ENCODE data around the gene COL5A1.

The COL5A1 gene

DNA sequence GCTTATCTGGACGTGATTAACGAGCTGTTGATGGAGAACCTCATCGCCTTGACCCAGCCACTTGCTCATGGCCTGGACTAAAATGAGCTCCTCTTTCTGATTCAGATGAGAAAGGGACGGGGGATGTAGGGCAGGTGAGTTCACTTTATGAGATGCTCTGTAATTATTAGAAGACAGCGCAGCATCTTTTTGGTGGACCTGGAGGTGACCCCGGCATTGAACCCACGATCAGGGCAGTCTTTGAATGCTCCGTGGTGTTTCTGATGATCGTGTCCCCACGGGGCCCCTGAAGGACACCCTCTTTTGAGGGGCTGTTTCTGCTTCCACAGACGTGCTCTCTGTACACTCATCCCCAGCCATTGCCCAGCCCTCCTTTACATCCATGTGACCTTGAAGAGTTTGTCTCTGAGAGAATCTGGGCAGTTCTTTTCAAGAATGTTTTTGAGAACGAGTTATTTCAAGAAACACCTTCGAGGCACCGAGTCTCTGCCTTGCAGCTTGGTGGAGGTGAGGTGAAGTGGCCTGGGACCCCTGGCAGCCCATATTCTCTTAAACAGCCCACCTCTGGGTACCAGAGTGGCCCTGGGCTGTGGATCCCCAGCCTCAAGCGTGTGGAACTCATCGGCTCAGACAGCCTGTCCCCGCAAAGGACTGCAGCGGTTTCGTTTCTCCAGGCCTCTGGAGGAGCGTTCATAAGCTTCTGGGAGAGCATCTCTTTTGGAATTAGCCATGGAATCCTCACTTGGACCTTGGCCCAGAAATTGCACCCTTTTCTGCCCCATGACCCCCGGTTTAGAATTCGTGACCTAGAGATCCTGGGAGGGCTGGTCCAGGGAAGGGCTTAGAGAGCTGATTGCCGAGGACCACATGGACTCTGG is 50.3 kb downstream of the COL5A1 start:
- DNase-seq (ENCODE audit: low read depth, low spot score): no peak
- no peak overlapping the region for H3K4me3 ChIP-seq
- H3K36me3 ChIP-seq (ENCODE audit: insufficient read depth, low read length): peaks cover 11% of the 10 kb centered on the region; the same call in 1 of the 2 replicates
- H3K9ac ChIP-seq (ENCODE audit: insufficient read length): no peak overlapping the region
- no peak overlapping the region for H3K27ac ChIP-seq
- TF ChIP-seq FOXP2 (optimal IDR thresholded peaks at IDR 0.05; ENCODE audit: control extremely low read depth, extremely low read length, insufficient read depth): no peak
- TF ChIP-seq EZH2 (IDR thresholded peaks at IDR 0.05): no peak
- TF ChIP-seq POLR2AphosphoS5 (IDR thresholded peaks at IDR 0.05; ENCODE audit: borderline replicate concordance, low read depth, low read length): no peak
- no peaks in the 10 kb centered on the region for H3K9me3 ChIP-seq (ENCODE audit: low read depth, low read length)

DNA sequence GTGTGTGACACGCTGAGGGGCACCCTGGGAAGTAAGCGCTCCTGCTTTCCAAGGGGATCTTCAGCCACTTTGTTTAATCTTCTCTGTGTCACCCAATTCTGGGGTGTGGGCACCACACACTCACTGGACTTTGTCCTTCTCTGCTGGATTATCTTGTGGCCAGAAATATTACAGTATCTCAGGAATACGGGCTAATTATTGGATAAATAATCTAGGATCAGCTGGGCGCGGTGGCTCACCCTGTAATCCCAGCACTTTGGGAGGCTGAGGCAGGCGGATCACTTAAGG is 50.9 kb downstream of the COL5A1 start:
- no peak for DNase-seq (ENCODE audit: low read depth, low spot score)
- Histone ChIP-seq H3K27ac (no peak overlapping the region), H3K36me3 (ENCODE audit: insufficient read depth, low read length) (peaks cover 11% of the 10 kb centered on the region; the same call in 1 of the 2 replicates), H3K9me3 (ENCODE audit: low read depth, low read length) (no peaks in the 10 kb centered on the region), H3K9ac (ENCODE audit: insufficient read length) (no peak overlapping the region), H3K4me3 (no peak overlapping the region)
- no peak for TF ChIP-seq EZH2 (IDR thresholded peaks at IDR 0.05)
- no peak for TF ChIP-seq FOXP2 (optimal IDR thresholded peaks at IDR 0.05; ENCODE audit: control extremely low read depth, extremely low read length, insufficient read depth)
- TF ChIP-seq POLR2AphosphoS5 (IDR thresholded peaks at IDR 0.05; ENCODE audit: borderline replicate concordance, low read depth, low read length): no peak

DNA sequence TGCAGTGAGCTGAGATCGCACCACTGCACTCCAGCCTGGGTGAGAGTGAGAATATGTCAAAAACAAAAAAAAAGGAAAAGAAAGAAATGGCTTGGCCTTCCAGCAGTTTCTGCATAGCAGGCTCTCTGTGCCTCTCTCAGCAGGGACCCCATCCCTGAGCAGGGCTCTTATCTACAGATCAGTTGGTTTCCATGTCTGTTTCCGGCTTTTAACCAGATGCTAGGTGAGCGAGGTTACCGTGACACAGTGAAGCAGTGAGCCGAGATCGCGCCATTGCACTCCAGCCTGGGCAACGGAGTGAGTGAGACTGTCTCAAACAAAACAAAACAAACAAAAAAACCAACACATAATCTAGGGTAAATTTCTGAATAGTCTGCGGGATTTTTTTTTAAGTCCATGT is 51.4 kb downstream of the COL5A1 start:
- Histone ChIP-seq H3K4me3 (no peak overlapping the region), H3K27ac (peak overlapping the region; percentile 22; the same call in 1 of the 2 replicates), H3K9ac (ENCODE audit: insufficient read length) (no peak overlapping the region), H3K36me3 (ENCODE audit: insufficient read depth, low read length) (peaks cover 11% of the 10 kb centered on the region; the same call in 1 of the 2 replicates), H3K9me3 (ENCODE audit: low read depth, low read length) (no peaks in the 10 kb centered on the region)
- no peak for DNase-seq (ENCODE audit: low read depth, low spot score)
- TF ChIP-seq FOXP2 (optimal IDR thresholded peaks at IDR 0.05; ENCODE audit: control extremely low read depth, extremely low read length, insufficient read depth): no peak
- TF ChIP-seq EZH2 (IDR thresholded peaks at IDR 0.05): no peak
- TF ChIP-seq POLR2AphosphoS5 (IDR thresholded peaks at IDR 0.05; ENCODE audit: borderline replicate concordance, low read depth, low read length): no peak

DNA sequence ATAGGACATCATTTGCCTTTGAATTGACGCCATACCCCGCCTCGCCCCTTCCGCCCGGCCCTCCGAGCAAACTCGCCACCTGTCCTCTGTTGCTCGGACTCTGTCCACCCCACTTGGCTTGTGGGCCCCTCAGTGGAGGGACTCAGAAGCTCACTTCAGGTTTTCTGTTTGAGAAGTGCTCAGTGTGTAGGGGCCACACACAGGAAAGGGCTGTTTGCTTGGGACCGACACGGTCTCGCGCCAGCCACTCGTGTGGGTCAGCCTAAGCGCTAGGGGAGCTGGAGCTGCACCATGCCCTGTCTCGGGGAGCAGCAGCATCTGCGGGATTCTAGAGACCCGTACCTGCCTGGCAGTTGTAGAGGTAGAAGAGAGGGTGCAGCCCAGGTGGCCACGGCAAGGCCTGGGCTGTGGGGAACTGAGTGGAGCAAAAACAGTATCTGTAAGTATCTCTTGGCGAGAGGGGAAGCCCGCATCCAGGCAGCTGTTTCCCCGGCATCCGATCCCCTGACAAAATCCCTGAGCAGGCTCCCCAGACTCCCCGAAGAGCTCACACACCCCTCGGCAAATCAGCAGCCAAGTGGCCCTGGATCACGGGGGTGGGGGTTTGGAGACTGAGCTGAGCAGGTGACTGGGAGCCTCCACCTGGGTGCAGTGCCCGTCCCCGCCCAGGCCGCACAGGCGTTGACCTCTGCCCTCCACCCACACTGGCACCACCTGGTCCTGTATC is 52.2 kb downstream of the COL5A1 start:
- H3K36me3 ChIP-seq (ENCODE audit: insufficient read depth, low read length): peaks cover 11% of the 10 kb centered on the region; the same call in 1 of the 2 replicates
- H3K4me3 ChIP-seq: no peak overlapping the region
- no peak for TF ChIP-seq EZH2 (IDR thresholded peaks at IDR 0.05)
- TF ChIP-seq POLR2AphosphoS5 (IDR thresholded peaks at IDR 0.05; ENCODE audit: borderline replicate concordance, low read depth, low read length): no peak
- TF ChIP-seq FOXP2 (optimal IDR thresholded peaks at IDR 0.05; ENCODE audit: control extremely low read depth, extremely low read length, insufficient read depth): no peak
- DNase-seq (ENCODE audit: low read depth, low spot score): no peak
- no peak overlapping the region for H3K27ac ChIP-seq
- H3K9me3 ChIP-seq (ENCODE audit: low read depth, low read length): no peaks in the 10 kb centered on the region
- H3K9ac ChIP-seq (ENCODE audit: insufficient read length): no peak overlapping the region

DNA sequence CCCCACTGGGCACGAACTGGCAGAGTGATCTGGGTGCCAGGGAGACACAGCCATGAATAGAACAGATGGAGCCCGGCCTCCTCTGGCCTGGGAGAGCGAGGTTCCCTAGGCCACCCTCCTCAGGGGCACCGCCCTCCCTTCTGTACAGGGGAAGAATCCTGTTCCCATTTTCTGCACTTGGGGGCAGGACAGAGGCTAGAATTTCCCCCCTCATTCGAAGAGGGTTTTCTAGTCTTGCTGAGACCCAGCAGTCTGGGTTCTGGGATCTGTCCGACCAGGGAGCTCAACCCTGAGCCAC is 52.7 kb downstream of the COL5A1 start:
- Histone ChIP-seq H3K9ac (ENCODE audit: insufficient read length) (no peak overlapping the region), H3K9me3 (ENCODE audit: low read depth, low read length) (no peaks in the 10 kb centered on the region), H3K36me3 (ENCODE audit: insufficient read depth, low read length) (peaks cover 11% of the 10 kb centered on the region; the same call in 1 of the 2 replicates), H3K4me3 (no peak overlapping the region), H3K27ac (no peak overlapping the region)
- no peak for TF ChIP-seq FOXP2 (optimal IDR thresholded peaks at IDR 0.05; ENCODE audit: control extremely low read depth, extremely low read length, insufficient read depth)
- TF ChIP-seq POLR2AphosphoS5 (IDR thresholded peaks at IDR 0.05; ENCODE audit: borderline replicate concordance, low read depth, low read length): no peak
- no peak for TF ChIP-seq EZH2 (IDR thresholded peaks at IDR 0.05)
- DNase-seq (ENCODE audit: low read depth, low spot score): no peak

DNA sequence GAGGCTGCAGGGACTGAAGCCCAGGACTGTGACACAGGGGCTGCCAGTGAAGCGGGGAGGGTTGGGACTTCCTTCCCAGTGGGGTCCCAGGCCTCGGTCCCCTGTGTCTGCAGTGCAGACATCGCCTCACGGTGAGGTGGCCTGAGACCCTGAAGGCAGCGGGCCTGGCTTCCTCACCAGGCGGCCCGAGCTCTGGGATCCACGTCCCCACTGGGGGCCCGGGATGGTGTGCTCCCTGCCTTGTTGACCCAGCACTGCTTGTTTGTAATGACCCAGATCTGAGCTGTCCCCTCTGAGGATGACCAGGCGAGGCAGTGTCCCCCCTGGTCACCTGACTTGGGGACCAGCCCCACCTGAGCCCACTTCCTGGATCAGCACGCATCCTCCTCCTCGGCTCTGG is 53.1 kb downstream of the COL5A1 start:
- no peak overlapping the region for H3K27ac ChIP-seq
- H3K9me3 ChIP-seq (ENCODE audit: low read depth, low read length): no peaks in the 10 kb centered on the region
- H3K36me3 ChIP-seq (ENCODE audit: insufficient read depth, low read length): peaks cover 11% of the 10 kb centered on the region; the same call in 1 of the 2 replicates
- H3K4me3 ChIP-seq: no peak overlapping the region
- no peak for DNase-seq (ENCODE audit: low read depth, low spot score)
- no peak overlapping the region for H3K9ac ChIP-seq (ENCODE audit: insufficient read length)
- no peak for TF ChIP-seq FOXP2 (optimal IDR thresholded peaks at IDR 0.05; ENCODE audit: control extremely low read depth, extremely low read length, insufficient read depth)
- TF ChIP-seq EZH2 (IDR thresholded peaks at IDR 0.05): no peak
- TF ChIP-seq POLR2AphosphoS5 (IDR thresholded peaks at IDR 0.05; ENCODE audit: borderline replicate concordance, low read depth, low read length): no peak

DNA sequence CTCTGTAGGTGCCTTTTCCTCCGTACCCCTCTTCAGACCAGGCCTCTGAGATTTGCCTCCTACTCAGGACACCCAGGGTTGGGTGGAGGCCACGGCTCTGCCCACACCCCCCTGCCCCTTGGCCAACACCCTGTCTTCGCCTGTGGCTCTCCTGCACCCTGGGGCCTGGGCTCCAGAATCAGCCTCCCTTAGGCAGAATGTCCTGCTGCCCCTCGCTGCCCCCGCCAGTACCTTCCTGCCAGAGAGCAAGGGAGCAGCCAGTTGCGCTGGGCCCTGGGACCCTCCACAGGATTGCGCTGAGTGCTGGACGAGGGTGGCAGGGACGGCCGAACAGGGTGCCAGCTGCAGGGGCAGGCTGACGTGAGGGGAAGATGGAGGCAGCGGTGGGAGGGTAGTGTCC is 53.5 kb downstream of the COL5A1 start:
- DNase-seq (ENCODE audit: low read depth, low spot score): no peak
- Histone ChIP-seq H3K4me3 (no peak overlapping the region), H3K9me3 (ENCODE audit: low read depth, low read length) (no peaks in the 10 kb centered on the region), H3K36me3 (ENCODE audit: insufficient read depth, low read length) (peaks cover 13% of the 10 kb centered on the region; the same call in 1 of the 2 replicates), H3K27ac (no peak overlapping the region), H3K9ac (ENCODE audit: insufficient read length) (no peak overlapping the region)
- TF ChIP-seq POLR2AphosphoS5 (IDR thresholded peaks at IDR 0.05; ENCODE audit: borderline replicate concordance, low read depth, low read length) (no peak), EZH2 (IDR thresholded peaks at IDR 0.05) (no peak), FOXP2 (optimal IDR thresholded peaks at IDR 0.05; ENCODE audit: control extremely low read depth, extremely low read length, insufficient read depth) (no peak)

DNA sequence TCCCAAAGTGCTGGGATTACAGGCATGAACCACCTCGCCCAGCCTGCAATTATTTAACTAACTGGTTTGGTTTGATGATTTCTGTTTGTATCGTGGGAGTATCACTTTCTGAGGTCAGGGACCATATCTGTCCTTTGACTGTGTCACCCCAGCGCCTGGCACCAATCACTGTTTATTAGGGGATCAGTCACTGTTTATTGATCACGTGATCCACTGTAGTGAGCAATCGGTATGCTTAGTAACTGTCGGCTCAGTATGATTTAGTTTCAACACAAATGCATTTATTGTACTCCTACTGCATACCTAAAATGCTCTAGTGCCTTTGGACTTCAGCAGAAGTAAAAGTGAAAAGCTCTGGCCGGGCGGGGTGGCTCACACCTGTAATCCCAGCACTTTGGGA is 54.8 kb downstream of the COL5A1 start:
- H3K9me3 ChIP-seq (ENCODE audit: low read depth, low read length): no peaks in the 10 kb centered on the region
- no peak for DNase-seq (ENCODE audit: low read depth, low spot score)
- H3K27ac ChIP-seq: no peak overlapping the region
- TF ChIP-seq FOXP2 (optimal IDR thresholded peaks at IDR 0.05; ENCODE audit: control extremely low read depth, extremely low read length, insufficient read depth): no peak
- no peak overlapping the region for H3K4me3 ChIP-seq
- peaks cover 17% of the 10 kb centered on the region; the same call in 1 of the 2 replicates for H3K36me3 ChIP-seq (ENCODE audit: insufficient read depth, low read length)
- no peak overlapping the region for H3K9ac ChIP-seq (ENCODE audit: insufficient read length)

All from SK-N-MC (cell line).